Measurements from ENCODE around the gene REPS1.

Gene REPS1

DNA sequence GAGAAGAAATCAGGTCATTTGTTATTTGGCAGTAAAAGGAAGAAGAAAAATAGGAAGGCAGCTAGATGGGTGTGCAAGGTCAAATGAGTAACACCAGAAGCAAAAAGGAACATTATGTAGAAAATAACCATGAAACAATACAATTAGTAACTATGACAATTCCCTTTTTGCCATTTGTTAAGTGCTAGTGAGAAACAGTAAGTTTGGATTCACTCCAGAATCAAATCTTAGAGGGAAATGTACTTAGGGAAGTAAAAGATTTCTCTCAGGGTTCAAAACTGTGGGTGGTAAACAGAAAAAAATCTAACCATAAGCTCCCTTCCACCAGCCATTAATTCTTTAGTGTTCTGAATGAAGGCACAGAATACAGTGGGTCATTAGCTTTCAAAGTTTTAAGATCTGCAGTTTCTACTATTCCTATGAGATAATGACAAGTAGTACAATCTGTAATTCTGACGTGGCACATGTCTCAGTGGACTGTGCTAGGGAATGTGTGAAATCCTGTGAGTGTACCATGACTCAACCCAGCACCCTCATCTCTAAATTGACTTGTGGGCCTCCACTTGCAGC lies 17.1 kb downstream of the REPS1 start:
- Histone ChIP-seq H4K8ac (ENCODE audit: low read depth, low read length) (no peak overlapping the region), H3K4ac (ENCODE audit: low read depth, low read length) (no peak overlapping the region), H3K79me1 (ENCODE audit: low read length) (no peaks in the 10 kb centered on the region), H3K23ac (ENCODE audit: low read length) (no peak overlapping the region), H3K4me2 (ENCODE audit: low read length) (no peak overlapping the region), H3K27ac (ENCODE audit: low read depth, low read length) (no peak overlapping the region), H3K18ac (ENCODE audit: low read length) (no peak overlapping the region), H2BK120ac (ENCODE audit: insufficient read depth, low read length, poor library complexity) (no peak overlapping the region), H3K9me3 (ENCODE audit: insufficient read depth, low read depth, low read length) (no peaks in the 10 kb centered on the region), H2BK5ac (ENCODE audit: low read depth, low read length, poor library complexity) (no peak overlapping the region), H2AFZ (ENCODE audit: insufficient read depth, low read length, poor library complexity) (no peak overlapping the region), H2BK12ac (ENCODE audit: low read length) (no peak overlapping the region), H3K36me3 (ENCODE audit: control insufficient read depth in 1 of 2, insufficient read depth in 2 of 2, low read length in 2 of 2) (no peaks in the 10 kb centered on the region), H3K4me1 (ENCODE audit: control insufficient read depth in 1 of 2, insufficient read depth in 2 of 2, low read length in 2 of 2) (peaks cover 0 to 6% of the 10 kb centered on the region in 2 experiments), H2AK5ac (ENCODE audit: low read length) (no peak overlapping the region), H3K79me2 (ENCODE audit: control insufficient read depth, insufficient read depth, low read length, poor library complexity) (peaks cover 9% of the 10 kb centered on the region), H3K4me3 (ENCODE audit: low read depth, low read length) (no peak overlapping the region), H4K12ac (ENCODE audit: low read depth, low read length) (no peak overlapping the region), H3K27me3 (ENCODE audit: insufficient read depth, low read length) (no peaks in the 10 kb centered on the region), H4K91ac (ENCODE audit: low read depth, low read length) (no peak overlapping the region), H3K14ac (ENCODE audit: low read length) (no peak overlapping the region), H3K9ac (ENCODE audit: low read length) (no peak overlapping the region)
- WGBS (ENCODE audit: extremely low coverage, insufficient coverage, insufficient read length) = no CpG with 5 or more reads among the region's 1 CpG
- DNase-seq = peak; percentile 82 to 86

DNA sequence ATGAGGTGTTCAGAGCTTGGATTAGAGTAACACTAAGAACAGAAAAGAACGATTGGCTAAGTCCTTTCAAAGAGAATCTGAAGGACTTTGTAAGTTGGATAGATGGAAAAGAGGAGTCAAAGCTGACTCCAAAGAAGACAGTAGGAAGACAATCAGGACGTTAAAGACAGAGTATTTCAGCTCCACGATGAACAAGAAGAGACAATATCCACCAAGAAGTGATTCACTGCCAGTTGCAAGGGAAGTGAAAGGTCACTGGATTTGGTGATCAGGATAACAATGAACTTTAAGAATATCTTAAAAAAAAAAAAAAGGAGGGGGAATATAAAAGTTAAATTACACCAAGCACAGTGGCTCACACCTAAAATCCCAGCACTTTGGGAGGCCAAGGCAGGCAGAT lies 17.9 kb downstream of the REPS1 start:
- Histone ChIP-seq H3K9me3 (ENCODE audit: insufficient read depth, low read depth, low read length) (no peaks in the 10 kb centered on the region), H2BK12ac (ENCODE audit: low read length) (no peak overlapping the region), H2BK5ac (ENCODE audit: low read depth, low read length, poor library complexity) (no peak overlapping the region), H3K27ac (ENCODE audit: low read depth, low read length) (no peak overlapping the region), H3K4ac (ENCODE audit: low read depth, low read length) (peak overlapping the region; percentile 62), H3K4me2 (ENCODE audit: low read length) (no peak overlapping the region), H3K4me1 (ENCODE audit: control insufficient read depth in 1 of 2, insufficient read depth in 2 of 2, low read length in 2 of 2) (peaks cover 0 to 6% of the 10 kb centered on the region in 2 experiments), H3K36me3 (ENCODE audit: control insufficient read depth in 1 of 2, insufficient read depth in 2 of 2, low read length in 2 of 2) (no peaks in the 10 kb centered on the region), H2AK5ac (ENCODE audit: low read length) (no peak overlapping the region), H2AFZ (ENCODE audit: insufficient read depth, low read length, poor library complexity) (no peak overlapping the region), H4K91ac (ENCODE audit: low read depth, low read length) (no peak overlapping the region), H3K4me3 (ENCODE audit: low read depth, low read length) (no peak overlapping the region), H4K12ac (ENCODE audit: low read depth, low read length) (no peak overlapping the region), H3K79me2 (ENCODE audit: control insufficient read depth, insufficient read depth, low read length, poor library complexity) (peaks cover 9% of the 10 kb centered on the region), H3K14ac (ENCODE audit: low read length) (no peak overlapping the region), H2BK120ac (ENCODE audit: insufficient read depth, low read length, poor library complexity) (no peak overlapping the region), H3K79me1 (ENCODE audit: low read length) (no peaks in the 10 kb centered on the region), H3K18ac (ENCODE audit: low read length) (no peak overlapping the region), H3K23ac (ENCODE audit: low read length) (no peak overlapping the region), H3K9ac (ENCODE audit: low read length) (no peak overlapping the region), H4K8ac (ENCODE audit: low read depth, low read length) (no peak overlapping the region), H3K27me3 (ENCODE audit: insufficient read depth, low read length) (no peaks in the 10 kb centered on the region)
- no peak for DNase-seq
- no CpG with 5 or more reads among the region's 3 CpGs for WGBS (ENCODE audit: extremely low coverage, insufficient coverage, insufficient read length)

DNA sequence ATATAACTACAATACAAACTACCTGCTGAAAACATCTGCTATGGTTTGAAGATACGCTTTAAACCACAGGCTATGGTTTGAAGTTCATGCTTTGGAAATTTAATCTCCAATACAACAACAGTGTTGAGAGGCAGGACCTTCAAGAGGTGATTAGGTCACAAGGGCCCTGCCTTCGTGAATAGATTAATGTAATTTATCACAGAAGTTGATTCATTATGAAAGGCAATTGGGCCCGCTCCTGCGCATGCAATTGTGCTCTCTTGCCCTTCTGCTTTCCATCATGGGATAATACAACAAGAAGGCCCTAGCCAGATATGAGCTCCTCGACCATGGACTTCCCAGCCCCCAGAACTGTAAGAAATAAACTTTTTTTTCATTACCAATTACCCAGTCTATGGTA lies 21.2 kb downstream of the REPS1 start:
- Histone ChIP-seq H2BK5ac (ENCODE audit: low read depth, low read length, poor library complexity) (no peak overlapping the region), H3K18ac (ENCODE audit: low read length) (no peak overlapping the region), H3K4ac (ENCODE audit: low read depth, low read length) (no peak overlapping the region), H3K4me1 (ENCODE audit: control insufficient read depth in 1 of 2, insufficient read depth in 2 of 2, low read length in 2 of 2) (peaks cover 0 to 3% of the 10 kb centered on the region in 2 experiments), H3K9ac (ENCODE audit: low read length) (no peak overlapping the region), H3K79me1 (ENCODE audit: low read length) (no peaks in the 10 kb centered on the region), H4K12ac (ENCODE audit: low read depth, low read length) (no peak overlapping the region), H2AFZ (ENCODE audit: insufficient read depth, low read length, poor library complexity) (no peak overlapping the region), H3K23ac (ENCODE audit: low read length) (no peak overlapping the region), H3K4me3 (ENCODE audit: low read depth, low read length) (no peak overlapping the region), H2BK120ac (ENCODE audit: insufficient read depth, low read length, poor library complexity) (no peak overlapping the region), H3K36me3 (ENCODE audit: control insufficient read depth in 1 of 2, insufficient read depth in 2 of 2, low read length in 2 of 2) (no peaks in the 10 kb centered on the region), H4K91ac (ENCODE audit: low read depth, low read length) (no peak overlapping the region), H3K4me2 (ENCODE audit: low read length) (no peak overlapping the region), H3K27ac (ENCODE audit: low read depth, low read length) (no peak overlapping the region), H3K27me3 (ENCODE audit: insufficient read depth, low read length) (no peaks in the 10 kb centered on the region), H3K79me2 (ENCODE audit: control insufficient read depth, insufficient read depth, low read length, poor library complexity) (peaks cover 5% of the 10 kb centered on the region), H3K14ac (ENCODE audit: low read length) (no peak overlapping the region), H4K8ac (ENCODE audit: low read depth, low read length) (no peak overlapping the region), H2BK12ac (ENCODE audit: low read length) (no peak overlapping the region), H2AK5ac (ENCODE audit: low read length) (no peak overlapping the region), H3K9me3 (ENCODE audit: insufficient read depth, low read depth, low read length) (no peaks in the 10 kb centered on the region)
- WGBS (ENCODE audit: extremely low coverage, insufficient coverage, insufficient read length) = no CpG with 5 or more reads among the region's 5 CpGs
- DNase-seq = no peak

DNA sequence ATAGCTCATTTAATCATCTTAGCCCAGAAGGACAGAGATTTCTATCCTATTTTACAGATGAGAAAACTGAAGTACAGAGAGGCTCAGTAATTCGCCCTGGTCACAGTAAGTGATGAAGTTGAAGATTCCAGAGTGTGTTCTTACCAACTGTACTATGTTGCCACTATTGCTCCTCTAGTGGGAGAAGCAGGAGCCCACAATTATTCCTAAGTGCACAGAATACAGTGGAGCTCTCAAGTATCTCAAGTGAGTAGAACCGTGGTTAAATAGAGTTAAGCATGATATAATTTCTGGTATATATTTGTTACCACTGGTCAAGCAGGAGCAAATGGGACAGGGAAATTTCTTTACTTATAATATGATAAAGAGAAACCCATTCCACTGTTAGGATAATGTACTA lies 22.1 kb downstream of the REPS1 start:
- DNase-seq = no peak
- no CpG with 5 or more reads among the region's 2 CpGs for WGBS (ENCODE audit: extremely low coverage, insufficient coverage, insufficient read length)
- H3K27me3 ChIP-seq (ENCODE audit: insufficient read depth, low read length) = no peaks in the 10 kb centered on the region
- no peaks in the 10 kb centered on the region for H3K36me3 ChIP-seq (ENCODE audit: control insufficient read depth in 1 of 2, insufficient read depth in 2 of 2, low read length in 2 of 2)
- no peak overlapping the region for H2BK5ac ChIP-seq (ENCODE audit: low read depth, low read length, poor library complexity)
- no peak overlapping the region for H3K18ac ChIP-seq (ENCODE audit: low read length)
- no peak overlapping the region for H4K8ac ChIP-seq (ENCODE audit: low read depth, low read length)
- H3K4me3 ChIP-seq (ENCODE audit: low read depth, low read length) = no peak overlapping the region
- no peak overlapping the region for H3K23ac ChIP-seq (ENCODE audit: low read length)
- H2BK12ac ChIP-seq (ENCODE audit: low read length) = no peak overlapping the region
- no peak overlapping the region for H3K14ac ChIP-seq (ENCODE audit: low read length)
- H3K9ac ChIP-seq (ENCODE audit: low read length) = no peak overlapping the region
- H3K4ac ChIP-seq (ENCODE audit: low read depth, low read length) = peak overlapping the region; percentile 46
- H3K27ac ChIP-seq (ENCODE audit: low read depth, low read length) = no peak overlapping the region
- H4K91ac ChIP-seq (ENCODE audit: low read depth, low read length) = no peak overlapping the region
- H2AK5ac ChIP-seq (ENCODE audit: low read length) = no peak overlapping the region
- no peak overlapping the region for H2AFZ ChIP-seq (ENCODE audit: insufficient read depth, low read length, poor library complexity)
- no peaks in the 10 kb centered on the region for H3K79me1 ChIP-seq (ENCODE audit: low read length)
- H2BK120ac ChIP-seq (ENCODE audit: insufficient read depth, low read length, poor library complexity) = no peak overlapping the region
- no peak overlapping the region for H3K4me2 ChIP-seq (ENCODE audit: low read length)
- no peaks in the 10 kb centered on the region for H3K4me1 ChIP-seq (ENCODE audit: control insufficient read depth in 1 of 2, insufficient read depth in 2 of 2, low read length in 2 of 2)
- peaks cover 2% of the 10 kb centered on the region for H3K79me2 ChIP-seq (ENCODE audit: control insufficient read depth, insufficient read depth, low read length, poor library complexity)
- H3K9me3 ChIP-seq (ENCODE audit: insufficient read depth, low read depth, low read length) = no peaks in the 10 kb centered on the region
- no peak overlapping the region for H4K12ac ChIP-seq (ENCODE audit: low read depth, low read length)

All from trophoblast cell (in vitro differentiated cells and primary cell).